ENCODE results near the gene PRIMPOL. TPM values are rescaled to one million over a fixed set of nuclear protein-coding genes. Genes with fewer than 3 reads are reported as not detected.
"Not testable (repeated sequence)": the region's sequence is repeated elsewhere in the genome, so short reads cannot be mapped to it uniquely, and the experiment has no call there.

PRIMPOL gene
- total RNA-seq, 2 donors from 2014 or later, result 16.0 to 21.6 TPM

GRCh38 chr4:184740980-184741391 is 91.4 kb downstream of the PRIMPOL start:
- H3K27ac ChIP-seq, result no peak overlapping the region
- no peak overlapping the region for H3K4me3 ChIP-seq
- peaks cover under 1% of the 10 kb centered on the region for H3K4me1 ChIP-seq
- H3K27me3 ChIP-seq, result no peaks in the 10 kb centered on the region
- H3K9ac ChIP-seq (ENCODE audit: low read depth in 2 of 2, low read length in 2 of 2), result no peak overlapping the region
- DNase-seq, result no peak
- intact Hi-C loops (cut with DNase I), result no loop called here
- no peaks in the 10 kb centered on the region for H3K9me3 ChIP-seq
- no peaks in the 10 kb centered on the region for H3K36me3 ChIP-seq
- no peak for TF ChIP-seq CTCF (IDR thresholded peaks at IDR 0.05)

GRCh38 chr4:184741651-184742050 is 92.1 kb downstream of the PRIMPOL start:
- DNase-seq; H3K4me1 ChIP-seq; H3K9me3 ChIP-seq; H3K27ac ChIP-seq; H3K27me3 ChIP-seq; H3K9ac ChIP-seq (ENCODE audit: low read depth in 2 of 2, low read length in 2 of 2); intact Hi-C loops (cut with DNase I); H3K36me3 ChIP-seq; H3K4me3 ChIP-seq: not testable (repeated sequence)

- no peak overlapping the region for H3K27ac ChIP-seq
- no peaks in the 10 kb centered on the region for H3K27me3 ChIP-seq
- intact Hi-C loops (cut with DNase I), result no loop called here
- H3K4me1 ChIP-seq, result peaks cover 15% of the 10 kb centered on the region
- H3K36me3 ChIP-seq, result no peaks in the 10 kb centered on the region
- TF ChIP-seq CTCF (IDR thresholded peaks at IDR 0.05), result no peak
- no peak overlapping the region for H3K9ac ChIP-seq (ENCODE audit: low read depth in 2 of 2, low read length in 2 of 2)
- H3K9me3 ChIP-seq, result no peaks in the 10 kb centered on the region
- DNase-seq, result no peak
- H3K4me3 ChIP-seq, result no peak overlapping the region
These were observed 94.1 kb downstream of the PRIMPOL start for GRCh38 chr4:184743650-184744049.

GRCh38 chr4:184744236-184744635 is 94.7 kb downstream of the PRIMPOL start:
- no peak for DNase-seq
- Histone ChIP-seq H3K4me1 (peaks cover 15% of the 10 kb centered on the region), H3K27ac (no peak overlapping the region), H3K27me3 (no peaks in the 10 kb centered on the region), H3K4me3 (no peak overlapping the region), H3K9me3 (no peaks in the 10 kb centered on the region), H3K9ac (ENCODE audit: low read depth in 2 of 2, low read length in 2 of 2) (no peak overlapping the region), H3K36me3 (no peaks in the 10 kb centered on the region)
- intact Hi-C loops (cut with DNase I), result no loop called here
- TF ChIP-seq CTCF (IDR thresholded peaks at IDR 0.05), result no peak

Other genes starting within 250 kb of the PRIMPOL start
- 10 to 100 TPM; 36.2 to 61.9 TPM for gene IRF2, start 175.2 kb upstream of the PRIMPOL start, total RNA-seq
- 10 to 100 TPM; 45.4 to 57.9 TPM for gene CASP3, start 291 bp upstream of the PRIMPOL start, total RNA-seq
- gene CENPU, start 84.4 kb downstream of the PRIMPOL start, total RNA-seq, result 10 to 100 TPM; 11.4 to 28.1 TPM
- 10 to 100 TPM; 23.3 to 80.4 TPM for gene ACSL1, start 176.2 kb downstream of the PRIMPOL start, total RNA-seq